HepG2 (cell line): ENCODE measurements around the gene SERTAD3. TPM values are rescaled to one million over a fixed set of nuclear protein-coding genes. Genes with fewer than 3 reads are reported as not detected.

Experiments used
- ADNP ChIP-seq: sonication (generic); formaldehyde crosslinking; IDR thresholded peaks from 2 replicates; pipeline ENCODE4 v1.4.0; 2020; ENCODE audit warnings: missing genetic modification reagents
- ARHGAP35 ChIP-seq: sonication (generic); formaldehyde crosslinking; IDR thresholded peaks from 2 replicates; pipeline ENCODE4 v1.9.0; 2022; ENCODE audit warnings: mild to moderate bottlenecking, inconsistent platforms, moderate library complexity, missing genetic modification reagents, borderline replicate concordance
- ATM ChIP-seq: fragments of 450-650 bp; IDR thresholded peaks from 2 replicates; pipeline ENCODE4 v1.7.1; 2017; ENCODE audit warnings: mild to moderate bottlenecking, borderline replicate concordance
- CCAR2 ChIP-seq: fragments of 200-400 bp; formaldehyde crosslinking; optimal IDR thresholded peaks from 2 replicates; pipeline ENCODE3; 2018; ENCODE audit warnings: low read depth, mild to moderate bottlenecking, low read length, moderate library complexity
- CHD4 ChIP-seq: fragments of 200-600 bp; sonication (generic); IDR thresholded peaks from 2 replicates; pipeline ENCODE4 v1.7.0; 2017; ENCODE audit warnings: mild to moderate bottlenecking, low read length, borderline replicate concordance
- FOXP1 ChIP-seq, 2 experiments: fragments of 450-650 bp in 1 of 2; IDR thresholded peaks; 2 replicates each; pipeline ENCODE4 v1.6.1; 2017 to 2018; ENCODE audit warnings: antibody characterized with exemption in 1 of 2
- HHEX ChIP-seq: IDR thresholded peaks from 2 replicates; pipeline ENCODE4 v1.6.1; 2016; ENCODE audit warnings: control low read depth
- HNF4A ChIP-seq: sonication (generic); formaldehyde crosslinking; IDR thresholded peaks from 2 replicates; pipeline ENCODE4 v1.4.0; 2020; ENCODE audit warnings: missing genetic modification reagents
- HNRNPK ChIP-seq: fragments of 200-400 bp; formaldehyde crosslinking; IDR thresholded peaks from 2 replicates; pipeline ENCODE4 v1.6.1; 2018; ENCODE audit warnings: low read length, low read depth, moderate library complexity, mild to moderate bottlenecking; ENCODE audit not compliant: poor library complexity, severe bottlenecking
- MIER2 ChIP-seq: IDR thresholded peaks from 2 replicates; pipeline ENCODE4 v1.6.1; 2016; ENCODE audit warnings: missing biosample characterization, missing genetic modification reagents
- MTA1 ChIP-seq: sonication (generic); formaldehyde crosslinking; IDR thresholded peaks from 2 replicates; pipeline ENCODE4 v1.4.0; 2020; ENCODE audit warnings: missing genetic modification reagents, mild to moderate bottlenecking, borderline replicate concordance
- PPARG ChIP-seq: conservative IDR thresholded peaks from 2 replicates; pipeline ENCODE4 v1.6.1; 2016; ENCODE audit warnings: missing biosample characterization, missing genetic modification reagents
- RCOR2 ChIP-seq: IDR thresholded peaks from 2 replicates; pipeline ENCODE4 v1.6.1; 2016; ENCODE audit warnings: missing biosample characterization, missing genetic modification reagents
- RFX3 ChIP-seq: IDR thresholded peaks from 2 replicates; pipeline ENCODE4 v1.6.1; 2016; ENCODE audit warnings: missing biosample characterization, missing genetic modification reagents
- SAFB2 ChIP-seq: sonication (generic); formaldehyde crosslinking; IDR thresholded peaks from 2 replicates; pipeline ENCODE4 v1.5.1; 2020; ENCODE audit warnings: missing genetic modification reagents, low read depth, mild to moderate bottlenecking, borderline replicate concordance
- SALL2 ChIP-seq: sonication (generic); formaldehyde crosslinking; IDR thresholded peaks from 2 replicates; pipeline ENCODE4 v1.8.1; 2023; ENCODE audit warnings: mild to moderate bottlenecking, missing genetic modification reagents, inconsistent platforms
- SRSF1 ChIP-seq: fragments of 200-400 bp; formaldehyde crosslinking; optimal IDR thresholded peaks from 2 replicates; pipeline ENCODE3; 2017; ENCODE audit warnings: mild to moderate bottlenecking, low read depth, low read length, moderate library complexity
- TFDP2 ChIP-seq: sonication (generic); formaldehyde crosslinking; IDR thresholded peaks from 2 replicates; pipeline ENCODE4 v1.4.0; 2020; ENCODE audit warnings: missing genetic modification reagents
- ZNF251 ChIP-seq: sonication (generic); formaldehyde crosslinking; IDR thresholded peaks from 2 replicates; pipeline ENCODE4 v1.9.0; 2021; ENCODE audit warnings: mild to moderate bottlenecking, missing genetic modification reagents
- ZNF263 ChIP-seq: sonication (generic); formaldehyde crosslinking; IDR thresholded peaks from 2 replicates; pipeline ENCODE4 v1.4.0; 2020; ENCODE audit warnings: missing genetic modification reagents
- ZNF550 ChIP-seq: sonication (generic); formaldehyde crosslinking; IDR thresholded peaks from 2 replicates; pipeline ENCODE4 v1.4.0; 2020; ENCODE audit warnings: mild to moderate bottlenecking, missing genetic modification reagents, borderline replicate concordance
- ZNF609 ChIP-seq: sonication (generic); formaldehyde crosslinking; IDR thresholded peaks from 2 replicates; pipeline ENCODE4 v1.4.0; 2020; ENCODE audit warnings: mild to moderate bottlenecking, missing genetic modification reagents, borderline replicate concordance
- ZNF616 ChIP-seq: sonication (generic); formaldehyde crosslinking; IDR thresholded peaks from 2 replicates; pipeline ENCODE4 v1.5.0; 2020; ENCODE audit warnings: low read depth, mild to moderate bottlenecking, missing genetic modification reagents
- ZNF672 ChIP-seq: sonication (generic); formaldehyde crosslinking; IDR thresholded peaks from 2 replicates; pipeline ENCODE4 v1.8.1; 2022; ENCODE audit warnings: missing genetic modification reagents
- ZNF709 ChIP-seq: sonication (generic); formaldehyde crosslinking; IDR thresholded peaks from 2 replicates; pipeline ENCODE4 v1.5.0; 2020; ENCODE audit warnings: mild to moderate bottlenecking, missing genetic modification reagents
- ZNF883 ChIP-seq: sonication (generic); formaldehyde crosslinking; IDR thresholded peaks from 2 replicates; pipeline ENCODE4 v1.5.1; 2020; ENCODE audit warnings: mild to moderate bottlenecking, missing genetic modification reagents; ENCODE audit errors: not compliant biosample characterization
- polyA plus RNA-seq, 8 experiments: library from polyadenylated mRNA; depleted of rRNA in 3 of 8; stranded (reverse) in 7 of 8; unstranded in 1 of 8; fragments of >200 nt; fragmentation: Illumina TruSeq in 4 of 8; extraction: Trizol in 4 of 8; gene quantifications; 2 replicates each; pipeline versions ENCODE4 v1.2.1 to v1.2.3, GENCODE V29; 2011 to 2016; ENCODE audit warnings: low read depth in 4 of 8, missing spikeins in 1 of 8, mixed read lengths in 1 of 8; ENCODE audit not compliant: insufficient read depth in 1 of 8
- total RNA-seq, 5 experiments: library from RNA; depleted of rRNA; stranded (reverse); fragments of >200 nt; fragmentation: Illumina TruSeq; extraction: Trizol; gene quantifications; 2 replicates each; pipeline ENCODE4 v1.2.3, GENCODE V29; 2016; ENCODE audit warnings: low read depth in 1 of 5

SERTAD3 gene
- total and polyA plus RNA-seq, 2 of the 13 experiments (the other 11 are each of a cell fraction or from before 2014, with no cell fraction given) = 9.6 to 16.9 TPM

GRCh38 chr19:40425450-40426287 is 18.5 kb downstream of the SERTAD3 start, which contains the start of gene SERTAD1 (continued):
- TF ChIP-seq TFDP2 (CRISPR knock-in tag) (no peak; the same call in 1 of the 2 replicates), ZNF672 (no peak), ARHGAP35 (CRISPR knock-in tag) (no peak; the same call in 1 of the 2 replicates), ZNF263 (CRISPR knock-in tag) (no peak), HNRNPK (no peak), RFX3 (no peak), SRSF1 (peak; percentile 81), ZNF609 (CRISPR knock-in tag) (no peak), ADNP (CRISPR knock-in tag) (no peak), MTA1 (no peak), ZNF709 (CRISPR knock-in tag) (peak; percentile 64; the same call in 1 of the 2 replicates), SAFB2 (CRISPR knock-in tag) (peak; percentile 52; the same call in 1 of the 2 replicates), HHEX (CRISPR knock-in tag) (no peak), HNF4A (CRISPR knock-in tag) (no peak), ZNF883 (CRISPR knock-in tag) (peak; percentile 30), SALL2 (CRISPR knock-in tag) (no peak), FOXP1 (IDR thresholded peaks at IDR 0.05) (no peak), FOXP1 (CRISPR knock-in tag; IDR thresholded peaks at IDR 0.05) (no peak), ZNF550 (CRISPR knock-in tag) (no peak), ZNF251 (CRISPR knock-in tag) (no peak), ZNF616 (CRISPR knock-in tag) (peak; percentile 70; the same call in 1 of the 2 replicates), MIER2 (CRISPR knock-in tag) (no peak), ATM (no peak), PPARG (CRISPR knock-in tag) (no peak), CHD4 (no peak; the same call in 1 of the 2 replicates), RCOR2 (CRISPR knock-in tag) (no peak), CCAR2 (no peak)
